Endothelial cell of umbilical vein (primary cell): ENCODE data around the gene KYAT1. TPM values are rescaled to one million over a fixed set of nuclear protein-coding genes. Genes with fewer than 3 reads are reported as not detected.

Experiments used
- BruUV-seq: library from RNA; stranded (reverse); fragments of 400-500 nt; replicated peaks from 2 replicates; lab custom pipeline; 2021; lab: Mats Ljungman, UMichigan
- CTCF ChIA-PET: fragments of 300-600, 350-600 bp; sonication (Branson Sonifier 250); formaldehyde crosslinking; loops from one replicate; lab custom pipeline; 2021; ENCODE audit warnings: antibody characterized with exemption, inconsistent platforms; lab: Charles Lee
- POLR2A ChIA-PET: fragments of 300-600, 350-600 bp; sonication (Branson Sonifier 250); formaldehyde crosslinking; loops from one replicate; lab custom pipeline; 2021; ENCODE audit warnings: antibody characterized with exemption, inconsistent platforms; lab: Charles Lee
- DNase-seq: peaks from one replicate; pipeline ENCODE4 v3.0.0-alpha.2; 2011; ENCODE audit warnings: low read depth, low spot score
- FAIRE-seq: peaks from 2 replicates; lab custom pipeline; 2011; peaks lifted over from hg19 to GRCh38; lab: Jason Lieb, UNC
- H2AFZ ChIP-seq: 2 replicates; pipeline ENCODE4 v1.6.0; 2012; ENCODE audit warnings: low read depth, low read length, control low read depth, inconsistent platforms
- H3K27ac ChIP-seq: 2 replicates; pipeline ENCODE4 v1.5.1; 2011; ENCODE audit warnings: low read depth, mild to moderate bottlenecking, control low read depth, low read length, moderate library complexity; ENCODE audit not compliant: insufficient read depth
- H3K27me3 ChIP-seq, 2 experiments: 2 replicates each; pipeline versions ENCODE4 v1.6.0 to v1.6.1; 2011; ENCODE audit warnings: low read length in 2 of 2, mixed read lengths in 1 of 2; ENCODE audit not compliant: control insufficient read depth in 2 of 2, insufficient read depth in 2 of 2
- H3K36me3 ChIP-seq, 2 experiments: 2 replicates in 1 of 2; 3 replicates in 1 of 2; pipeline ENCODE4 v1.5.1; 2011; ENCODE audit warnings: low read length in 2 of 2, mild to moderate bottlenecking in 1 of 2, moderate library complexity in 1 of 2; ENCODE audit not compliant: control insufficient read depth in 2 of 2, insufficient read depth in 2 of 2; ENCODE audit errors: extremely low read depth in 1 of 2
- H3K4me1 ChIP-seq: 3 replicates; pipeline ENCODE4 v1.5.1; 2011; ENCODE audit warnings: mild to moderate bottlenecking, low read length; ENCODE audit not compliant: control insufficient read depth, insufficient read depth; ENCODE audit errors: extremely low read depth
- H3K4me2 ChIP-seq: 2 replicates; pipeline ENCODE4 v1.6.1; 2011; ENCODE audit warnings: low read length, control low read depth, mixed read lengths; ENCODE audit not compliant: insufficient read depth
- H3K4me3 ChIP-seq, 3 experiments: fragments of 200-600 bp in 1 of 3; sonication (generic), shearing (Covaris generic) in 1 of 3; replicated peaks in 1 of 3; 2 replicates each; pipeline ENCODE4 v1.5.1; 2011 to 2016; ENCODE audit warnings: control low read depth in 3 of 3, low read length in 3 of 3, mild to moderate bottlenecking in 2 of 3, inconsistent platforms in 1 of 3, low read depth in 1 of 3, moderate library complexity in 1 of 3; ENCODE audit not compliant: insufficient read depth in 1 of 3
- H3K79me2 ChIP-seq: 2 replicates; pipeline ENCODE4 v1.6.0; 2012; ENCODE audit warnings: low read length, inconsistent platforms; ENCODE audit not compliant: control insufficient read depth, insufficient read depth
- H3K9ac ChIP-seq: replicated peaks from 2 replicates; pipeline ENCODE3; 2011; ENCODE audit warnings: low read length, control low read depth; ENCODE audit not compliant: insufficient read depth; ENCODE audit errors: extremely low read depth
- H3K9me1 ChIP-seq: replicated peaks from 3 replicates; pipeline ENCODE4 v1.6.0; 2011; ENCODE audit warnings: mild to moderate bottlenecking, low read length; ENCODE audit not compliant: control insufficient read depth, insufficient read depth; ENCODE audit errors: extremely low read depth
- H3K9me3 ChIP-seq: replicated peaks from 2 replicates; pipeline ENCODE4 v1.5.1; 2012; ENCODE audit warnings: low read length, inconsistent platforms; ENCODE audit not compliant: control insufficient read depth, insufficient read depth
- H4K20me1 ChIP-seq: replicated peaks from 2 replicates; pipeline ENCODE3; 2011; ENCODE audit warnings: mild to moderate bottlenecking, low read length; ENCODE audit not compliant: control insufficient read depth, insufficient read depth; ENCODE audit errors: extremely low read depth
- CTCF ChIP-seq, 2 donors: IDR thresholded peaks; 1 replicate in 1 of 2; 2 replicates in 1 of 2; pipeline ENCODE4 v1.5.1; 2011; ENCODE audit warnings: low read length in 2 of 2, mild to moderate bottlenecking in 2 of 2, moderate library complexity in 2 of 2, control low read depth in 1 of 2, inconsistent platforms in 1 of 2, low read depth in 1 of 2; ENCODE audit not compliant: insufficient read depth in 1 of 2; ENCODE audit errors: extremely low read depth in 1 of 2
- EZH2 ChIP-seq: IDR thresholded peaks from 2 replicates; pipeline ENCODE4 v1.6.1; 2012; ENCODE audit warnings: borderline replicate concordance, low read depth, mild to moderate bottlenecking, moderate library complexity, low read length, inconsistent platforms; ENCODE audit not compliant: severe bottlenecking
- JUN ChIP-seq: IDR thresholded peaks from 2 replicates; pipeline ENCODE4 v1.6.1; 2011; ENCODE audit warnings: borderline replicate concordance, low read depth; ENCODE audit not compliant: insufficient read length, insufficient read depth
- MAX ChIP-seq: IDR thresholded peaks from 2 replicates; pipeline ENCODE4 v1.6.1; 2011; ENCODE audit not compliant: insufficient read depth, insufficient read length
- POLR2AphosphoS5 ChIP-seq: IDR thresholded peaks from 2 replicates; pipeline ENCODE4 v1.6.1; 2012; ENCODE audit warnings: low read depth, mild to moderate bottlenecking, control low read depth, low read length, moderate library complexity; ENCODE audit not compliant: insufficient read depth
- dilution Hi-C: fragments of 300-500 bp; cut with MboI; formaldehyde crosslinking; loops from one replicate; pipeline ENCODE4 v1.15.0; 2019; ENCODE audit warnings: low sequenced_read_pairs; ENCODE audit not compliant: extremely low pct_ligation_motif_present
- intact Hi-C: fragments of 100-400 bp; cut with micrococcal nuclease; formaldehyde crosslinking; loops from one replicate; pipeline ENCODE4 v1.10.0; 2022
- polyA plus RNA-seq, 4 experiments: library from polyadenylated mRNA; depleted of rRNA in 3 of 4; stranded (reverse) in 3 of 4; unstranded in 1 of 4; fragments of >200 nt; gene quantifications; 2 replicates each; pipeline versions ENCODE4 v1.2.1 to v1.2.3, GENCODE V29; 2011 to 2012; ENCODE audit warnings: missing spikeins in 1 of 4
- total RNA-seq: library from RNA; stranded (reverse); gene quantifications from 2 replicates; pipeline ENCODE4 v1.2.3, GENCODE V29; 2021

KYAT1 gene
- total and polyA plus RNA-seq, 2 donors (not counting 3 experiments of a cell fraction or from before 2014, with no cell fraction given) = 7.2 to 9.6 TPM

- FAIRE-seq (no peak), DNase-seq (no peak)
- Histone ChIP-seq H3K4me3 (no peak overlapping the region), H3K9me3 (no peaks in the 10 kb centered on the region), H4K20me1 (no peaks in the 10 kb centered on the region), H3K79me2 (peaks cover 10% of the 10 kb centered on the region), H3K36me3 (peaks cover 5 to 53% of the 10 kb centered on the region in 2 experiments), H3K4me2 (no peak overlapping the region), H3K9me1 (no peaks in the 10 kb centered on the region), H3K27me3 (no peaks in the 10 kb centered on the region), H2AFZ (no peak overlapping the region), H3K4me1 (peaks cover 5% of the 10 kb centered on the region), H3K27ac (no peak overlapping the region), H3K9ac (no peak overlapping the region)
- intact Hi-C loops (no loop called here), dilution Hi-C loops (no loop called here)
- BruUV-seq = no TSS peak
- ChIA-PET CTCF (no interaction called here), POLR2A (no interaction called here)
- TF ChIP-seq POLR2AphosphoS5 = no peak
- TF ChIP-seq JUN = no peak
- TF ChIP-seq MAX = no peak
- no peak for TF ChIP-seq CTCF (IDR thresholded peaks at IDR 0.05; ENCODE audit: extremely low read depth in 1 of 2, insufficient read depth in 1 of 2, low read depth in 1 of 2, low read length in 2 of 2)
- TF ChIP-seq EZH2 = no peak
These were observed 56.8 kb downstream of the KYAT1 start for GRCh38 chr9:128824911-128825310.
